ENCODE measurements around the gene MYO9B. TPM values are rescaled to one million over a fixed set of nuclear protein-coding genes. Genes with fewer than 3 reads are reported as not detected.
A peak's percentile ranks its signal among the peaks of the same experiment; 100 is the strongest.

Gene MYO9B
- total RNA-seq, 1 experiment from 2014 or later = 79.4 TPM

DNA sequence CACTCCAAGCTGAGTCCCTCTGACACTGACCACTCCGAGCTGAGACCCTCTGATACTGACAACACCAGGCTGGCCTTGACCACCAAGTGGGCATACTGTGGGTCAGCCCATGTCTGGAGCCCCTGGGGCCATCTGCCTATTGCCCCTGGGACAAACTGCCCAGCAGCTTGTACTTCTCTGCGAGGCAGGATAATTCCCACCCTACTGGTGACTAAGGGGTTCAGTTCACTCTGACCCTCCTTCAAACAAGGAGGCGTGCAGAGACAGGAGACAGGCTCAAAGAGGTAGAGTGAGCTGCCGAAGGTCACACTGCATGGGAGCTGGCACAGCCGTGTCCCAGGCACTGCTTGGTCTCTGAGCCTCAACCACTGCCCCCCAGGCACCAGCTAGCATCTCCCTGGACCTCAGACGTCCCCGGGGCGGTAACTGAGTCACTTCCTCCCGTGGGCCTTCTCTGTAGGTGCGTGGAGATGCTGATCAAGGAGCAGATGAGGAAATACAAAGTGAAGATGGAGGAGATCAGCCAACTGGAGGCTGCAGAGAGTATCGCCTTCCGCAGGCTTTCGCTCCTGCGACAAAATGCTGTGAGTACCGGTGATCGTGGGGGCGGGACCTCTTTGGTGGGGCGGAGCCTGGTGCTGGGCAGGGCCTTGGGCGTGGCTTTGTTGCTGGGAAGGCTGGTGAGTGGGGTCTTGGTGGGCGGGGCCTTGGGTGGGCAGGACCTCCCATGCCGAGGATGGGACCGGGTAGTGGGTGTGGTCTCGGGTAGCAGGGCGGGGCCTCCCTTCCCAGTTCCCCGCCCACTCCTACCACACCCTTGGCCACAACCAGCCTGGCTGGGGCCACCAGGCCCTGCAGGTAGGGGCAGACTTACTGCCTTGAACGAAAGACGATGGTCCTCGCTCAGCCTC, 133.8 kb downstream of the MYO9B start:
- no peak for DNase-seq (ENCODE audit: low read depth, low spot score)
- Histone ChIP-seq H3K27me3 (ENCODE audit: control insufficient read depth, insufficient read depth, low read length) (no peaks in the 10 kb centered on the region), H3K4me3 (ENCODE audit: low read depth in 2 of 2, low read length in 2 of 2) (no peak overlapping the region), H3K36me3 (ENCODE audit: control insufficient read depth, insufficient read depth, low read length) (no peaks in the 10 kb centered on the region), H3K4me1 (ENCODE audit: control insufficient read depth, insufficient read depth, low read length) (no peaks in the 10 kb centered on the region), H3K9me3 (ENCODE audit: control insufficient read depth, insufficient read depth, low read depth, low read length) (no peaks in the 10 kb centered on the region), H3K27ac (ENCODE audit: low read length) (no peak overlapping the region)
- intact Hi-C loops (cut with micrococcal nuclease; ENCODE audit: unreplicated experiment) (no loop called here), in situ Hi-C loops (cut with HindIII; ENCODE audit: low pct_unique_long_range_greater_than_20kb, low sequenced_read_pairs) (no loop called here)
- ChIA-PET POLR2A (no interaction called here), CTCF (no interaction called here)
- TF ChIP-seq POLR2AphosphoS5 (IDR thresholded peaks at IDR 0.05; ENCODE audit: low read depth, low read length) (no peak), TCF7L2 (IDR thresholded peaks at IDR 0.05; ENCODE audit: low read depth, low read length) (no peak), SIN3A (IDR thresholded peaks at IDR 0.05; ENCODE audit: borderline replicate concordance, insufficient read depth, low read depth, low read length) (no peak)
- TF ChIP-seq, protein P1, sequence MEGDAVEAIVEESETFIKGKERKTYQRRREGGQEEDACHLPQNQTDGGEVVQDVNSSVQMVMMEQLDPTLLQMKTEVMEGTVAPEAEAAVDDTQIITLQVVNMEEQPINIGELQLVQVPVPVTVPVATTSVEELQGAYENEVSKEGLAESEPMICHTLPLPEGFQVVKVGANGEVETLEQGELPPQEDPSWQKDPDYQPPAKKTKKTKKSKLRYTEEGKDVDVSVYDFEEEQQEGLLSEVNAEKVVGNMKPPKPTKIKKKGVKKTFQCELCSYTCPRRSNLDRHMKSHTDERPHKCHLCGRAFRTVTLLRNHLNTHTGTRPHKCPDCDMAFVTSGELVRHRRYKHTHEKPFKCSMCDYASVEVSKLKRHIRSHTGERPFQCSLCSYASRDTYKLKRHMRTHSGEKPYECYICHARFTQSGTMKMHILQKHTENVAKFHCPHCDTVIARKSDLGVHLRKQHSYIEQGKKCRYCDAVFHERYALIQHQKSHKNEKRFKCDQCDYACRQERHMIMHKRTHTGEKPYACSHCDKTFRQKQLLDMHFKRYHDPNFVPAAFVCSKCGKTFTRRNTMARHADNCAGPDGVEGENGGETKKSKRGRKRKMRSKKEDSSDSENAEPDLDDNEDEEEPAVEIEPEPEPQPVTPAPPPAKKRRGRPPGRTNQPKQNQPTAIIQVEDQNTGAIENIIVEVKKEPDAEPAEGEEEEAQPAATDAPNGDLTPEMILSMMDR (IDR thresholded peaks at IDR 0.05) = no peak
- TF ChIP-seq, protein P2, sequence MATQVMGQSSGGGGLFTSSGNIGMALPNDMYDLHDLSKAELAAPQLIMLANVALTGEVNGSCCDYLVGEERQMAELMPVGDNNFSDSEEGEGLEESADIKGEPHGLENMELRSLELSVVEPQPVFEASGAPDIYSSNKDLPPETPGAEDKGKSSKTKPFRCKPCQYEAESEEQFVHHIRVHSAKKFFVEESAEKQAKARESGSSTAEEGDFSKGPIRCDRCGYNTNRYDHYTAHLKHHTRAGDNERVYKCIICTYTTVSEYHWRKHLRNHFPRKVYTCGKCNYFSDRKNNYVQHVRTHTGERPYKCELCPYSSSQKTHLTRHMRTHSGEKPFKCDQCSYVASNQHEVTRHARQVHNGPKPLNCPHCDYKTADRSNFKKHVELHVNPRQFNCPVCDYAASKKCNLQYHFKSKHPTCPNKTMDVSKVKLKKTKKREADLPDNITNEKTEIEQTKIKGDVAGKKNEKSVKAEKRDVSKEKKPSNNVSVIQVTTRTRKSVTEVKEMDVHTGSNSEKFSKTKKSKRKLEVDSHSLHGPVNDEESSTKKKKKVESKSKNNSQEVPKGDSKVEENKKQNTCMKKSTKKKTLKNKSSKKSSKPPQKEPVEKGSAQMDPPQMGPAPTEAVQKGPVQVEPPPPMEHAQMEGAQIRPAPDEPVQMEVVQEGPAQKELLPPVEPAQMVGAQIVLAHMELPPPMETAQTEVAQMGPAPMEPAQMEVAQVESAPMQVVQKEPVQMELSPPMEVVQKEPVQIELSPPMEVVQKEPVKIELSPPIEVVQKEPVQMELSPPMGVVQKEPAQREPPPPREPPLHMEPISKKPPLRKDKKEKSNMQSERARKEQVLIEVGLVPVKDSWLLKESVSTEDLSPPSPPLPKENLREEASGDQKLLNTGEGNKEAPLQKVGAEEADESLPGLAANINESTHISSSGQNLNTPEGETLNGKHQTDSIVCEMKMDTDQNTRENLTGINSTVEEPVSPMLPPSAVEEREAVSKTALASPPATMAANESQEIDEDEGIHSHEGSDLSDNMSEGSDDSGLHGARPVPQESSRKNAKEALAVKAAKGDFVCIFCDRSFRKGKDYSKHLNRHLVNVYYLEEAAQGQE (IDR thresholded peaks at IDR 0.05; ENCODE audit: insufficient read depth in 1 of 2, low read depth in 2 of 2, low read length in 1 of 2) = no peak
- no TSS peak for BruUV-seq (replicated peaks)
- peak; percentile 79 for ATAC-seq

DNA sequence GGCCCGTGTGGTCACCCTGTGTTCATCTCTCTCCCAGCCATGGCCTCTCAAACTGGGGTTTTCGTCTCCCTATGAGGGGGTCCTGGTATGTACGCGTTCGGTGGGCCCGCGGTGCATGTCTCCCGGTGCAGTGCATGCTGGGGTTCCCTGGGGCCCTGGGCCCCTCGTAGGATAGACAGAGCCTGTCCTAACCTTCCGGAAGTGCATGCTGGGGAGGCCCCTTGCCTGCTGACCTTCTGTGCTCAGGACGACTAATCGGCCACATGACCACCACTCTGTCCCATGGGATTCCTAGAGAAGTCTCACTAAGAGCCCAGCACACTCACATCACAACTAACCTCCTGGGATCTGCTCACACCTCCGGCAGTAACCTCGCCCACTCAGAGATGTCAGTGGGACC, 134.7 kb downstream of the MYO9B start:
- ChIA-PET CTCF (no interaction called here), POLR2A (no interaction called here)
- Histone ChIP-seq H3K4me1 (ENCODE audit: control insufficient read depth, insufficient read depth, low read length) (0 out of 2 replicates have a peak, but pooled peaks cover 5% of the 10 kb centered on the region), H3K9me3 (ENCODE audit: control insufficient read depth, insufficient read depth, low read depth, low read length) (no peaks in the 10 kb centered on the region), H3K4me3 (ENCODE audit: low read depth in 2 of 2, low read length in 2 of 2) (no peak overlapping the region), H3K27me3 (ENCODE audit: control insufficient read depth, insufficient read depth, low read length) (no peaks in the 10 kb centered on the region), H3K27ac (ENCODE audit: low read length) (no peak overlapping the region), H3K36me3 (ENCODE audit: control insufficient read depth, insufficient read depth, low read length) (no peaks in the 10 kb centered on the region; the same call in 1 of the 2 replicates)
- DNase-seq (ENCODE audit: low read depth, low spot score) (no peak), ATAC-seq (no peak)
- in situ Hi-C loops (cut with HindIII; ENCODE audit: low pct_unique_long_range_greater_than_20kb, low sequenced_read_pairs) = no loop called here
- no TSS peak for BruUV-seq (replicated peaks)
- TF ChIP-seq, protein P2 (IDR thresholded peaks at IDR 0.05; ENCODE audit: insufficient read depth in 1 of 2, low read depth in 2 of 2, low read length in 1 of 2) = no peak
- TF ChIP-seq SIN3A (IDR thresholded peaks at IDR 0.05; ENCODE audit: borderline replicate concordance, insufficient read depth, low read depth, low read length) = no peak
- intact Hi-C loops (cut with micrococcal nuclease; ENCODE audit: unreplicated experiment) = no loop called here

All from Panc1 (cell line).